ENCODE measurements around the gene FZD2.

- TF ChIP-seq POLR2A (IDR thresholded peaks at IDR 0.05; ENCODE audit: extremely low read depth, insufficient read length) (no peak), CTCF (IDR thresholded peaks at IDR 0.05; ENCODE audit: low read depth, low read length) (no peak), MAX (IDR thresholded peaks at IDR 0.05; ENCODE audit: low read depth, low read length) (no peak), MYC (IDR thresholded peaks at IDR 0.05; ENCODE audit: low read depth, low read length) (no peak)
Measured at GRCh38 chr17:44601973-44602372, 44.7 kb downstream of the FZD2 start.
